ENCODE data around the gene ERVV-1.
"Not testable (repeated sequence)": the region's sequence is repeated elsewhere in the genome, so short reads cannot be mapped to it uniquely, and the experiment has no call there.

The ERVV-1 gene

DNA sequence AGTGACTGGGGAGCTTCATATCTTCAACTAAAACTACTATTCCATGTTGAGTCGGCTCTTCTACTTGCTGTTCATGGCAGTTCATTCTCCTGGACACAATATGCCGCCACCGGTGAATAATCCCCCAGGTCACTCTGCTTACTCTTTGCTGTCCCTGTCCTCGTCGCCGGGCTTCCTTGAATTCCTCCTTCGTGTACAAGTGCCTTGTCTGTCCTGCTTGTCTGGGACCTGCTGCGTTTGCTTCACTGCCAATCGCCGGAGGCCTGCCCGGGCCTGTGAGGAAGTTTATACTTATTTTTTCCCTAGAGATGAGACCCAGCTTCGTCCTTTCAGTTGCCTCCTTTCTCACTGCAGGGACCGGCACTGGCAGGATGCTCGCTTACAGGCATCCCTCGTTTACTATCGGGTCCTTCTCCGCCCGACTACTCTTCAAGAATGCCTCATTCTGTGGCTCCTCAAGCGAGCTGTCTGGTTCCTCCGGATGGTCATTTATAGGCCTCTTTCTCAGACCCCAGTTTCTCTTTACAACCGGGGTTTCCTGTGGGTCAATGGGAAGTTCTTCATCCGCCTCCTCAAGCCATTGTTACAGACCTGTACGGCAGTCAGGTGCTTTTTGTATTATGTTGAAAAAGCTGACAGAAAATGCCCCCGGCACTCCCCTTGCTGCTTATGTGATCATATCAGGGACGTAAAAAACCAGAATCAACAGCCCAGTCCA lies 5.5 kb upstream of the ERVV-1 start:
- Histone ChIP-seq H3K36me3 (ENCODE audit: insufficient read depth, low read length) (no peaks in the 10 kb centered on the region), H3K4me3 (no peak overlapping the region), H3K27ac (no peak overlapping the region), H3K9ac (ENCODE audit: insufficient read length) (no peak overlapping the region), H3K9me3 (ENCODE audit: low read depth, low read length) (no peaks in the 10 kb centered on the region)
- no peak for TF ChIP-seq POLR2AphosphoS5 (IDR thresholded peaks at IDR 0.05; ENCODE audit: borderline replicate concordance, low read depth, low read length)
- no peak for TF ChIP-seq EZH2 (IDR thresholded peaks at IDR 0.05)
- TF ChIP-seq FOXP2 (optimal IDR thresholded peaks at IDR 0.05; ENCODE audit: control extremely low read depth, extremely low read length, insufficient read depth): no peak
- no peak for DNase-seq (ENCODE audit: low read depth, low spot score)

DNA sequence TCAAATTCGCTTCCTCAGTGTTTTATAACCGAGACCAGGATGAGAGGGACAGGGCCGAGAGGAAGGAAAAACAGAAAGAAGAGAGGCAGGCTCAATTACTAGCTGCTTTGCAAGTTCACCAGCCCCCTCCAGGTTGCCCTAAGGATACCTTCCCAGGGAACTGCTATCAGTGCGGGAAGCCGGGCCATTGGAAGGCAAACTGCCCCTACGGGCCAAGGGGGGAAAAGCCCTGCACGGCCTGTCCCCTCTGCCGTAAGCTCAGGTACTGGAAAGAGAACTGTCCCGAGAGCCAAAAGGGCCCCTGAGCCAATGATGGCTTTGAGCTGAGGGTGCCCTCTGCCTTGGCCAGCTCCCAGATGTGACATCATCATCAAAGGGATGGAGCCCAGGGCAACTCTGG lies 3.2 kb upstream of the ERVV-1 start:
- H3K9ac ChIP-seq (ENCODE audit: insufficient read length): no peak overlapping the region

DNA sequence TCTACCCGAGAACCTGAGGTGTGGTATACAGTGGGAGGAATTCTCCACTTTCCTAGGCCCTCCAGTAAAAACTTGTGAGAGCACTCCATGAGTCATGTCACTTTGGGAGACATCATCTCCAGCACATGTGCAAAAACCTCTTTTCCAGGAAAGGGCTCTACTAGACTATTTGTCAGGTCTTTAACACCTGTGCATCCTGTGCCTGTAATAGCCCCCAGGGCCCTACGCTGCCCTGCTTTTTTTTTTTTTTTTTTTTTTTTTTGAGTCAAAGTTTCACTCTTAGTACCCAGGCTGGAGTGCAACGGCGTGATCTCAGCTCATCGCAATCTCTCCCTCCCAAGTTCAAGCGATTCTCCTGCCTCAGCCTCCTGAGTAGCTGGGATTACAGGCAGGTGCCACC lies 1.7 kb upstream of the ERVV-1 start:
- Histone ChIP-seq H3K36me3 (ENCODE audit: insufficient read depth, low read length) (no peaks in the 10 kb centered on the region), H3K4me3 (no peak overlapping the region), H3K27ac (no peak overlapping the region), H3K9me3 (ENCODE audit: low read depth, low read length) (no peaks in the 10 kb centered on the region), H3K9ac (ENCODE audit: insufficient read length) (no peak overlapping the region)
- TF ChIP-seq EZH2 (IDR thresholded peaks at IDR 0.05): no peak
- no peak for TF ChIP-seq FOXP2 (optimal IDR thresholded peaks at IDR 0.05; ENCODE audit: control extremely low read depth, extremely low read length, insufficient read depth)
- TF ChIP-seq POLR2AphosphoS5 (IDR thresholded peaks at IDR 0.05; ENCODE audit: borderline replicate concordance, low read depth, low read length): no peak
- no peak for DNase-seq (ENCODE audit: low read depth, low spot score)

More for the DNA sequence above, 3.2 kb upstream of the ERVV-1 start:
- Histone ChIP-seq H3K36me3 (ENCODE audit: insufficient read depth, low read length) (no peaks in the 10 kb centered on the region), H3K4me3 (no peak overlapping the region), H3K9me3 (ENCODE audit: low read depth, low read length) (no peaks in the 10 kb centered on the region), H3K27ac (no peak overlapping the region)
- TF ChIP-seq POLR2AphosphoS5 (IDR thresholded peaks at IDR 0.05; ENCODE audit: borderline replicate concordance, low read depth, low read length) (no peak), EZH2 (IDR thresholded peaks at IDR 0.05) (no peak), FOXP2 (optimal IDR thresholded peaks at IDR 0.05; ENCODE audit: control extremely low read depth, extremely low read length, insufficient read depth) (no peak)
- no peak for DNase-seq (ENCODE audit: low read depth, low spot score)

DNA sequence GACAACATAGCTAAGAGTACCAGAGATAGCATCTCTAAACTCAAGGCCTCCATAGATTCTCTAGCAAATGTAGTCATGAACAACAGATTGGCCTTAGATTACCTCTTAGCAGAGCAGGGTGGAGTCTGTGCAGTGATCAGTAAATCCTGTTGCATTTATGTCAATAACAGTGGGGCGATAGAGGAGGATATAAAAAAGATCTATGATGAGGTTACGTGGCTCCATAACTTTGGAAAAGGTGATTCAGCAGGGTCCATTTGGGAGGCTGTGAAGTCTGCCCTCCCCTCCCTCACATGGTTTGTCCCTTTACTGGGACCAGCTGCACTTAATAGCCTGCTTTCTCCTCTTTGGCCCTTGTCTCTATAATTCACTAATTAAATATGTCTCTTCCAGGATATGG lies 1.4 kb downstream of the ERVV-1 start:
- Histone ChIP-seq H3K4me3 (no peak overlapping the region), H3K9me3 (ENCODE audit: low read depth, low read length) (no peaks in the 10 kb centered on the region), H3K9ac (ENCODE audit: insufficient read length) (no peak overlapping the region), H3K36me3 (ENCODE audit: insufficient read depth, low read length) (no peaks in the 10 kb centered on the region), H3K27ac (no peak overlapping the region)
- DNase-seq (ENCODE audit: low read depth, low spot score): no peak
- no peak for TF ChIP-seq FOXP2 (optimal IDR thresholded peaks at IDR 0.05; ENCODE audit: control extremely low read depth, extremely low read length, insufficient read depth)
- no peak for TF ChIP-seq POLR2AphosphoS5 (IDR thresholded peaks at IDR 0.05; ENCODE audit: borderline replicate concordance, low read depth, low read length)
- TF ChIP-seq EZH2 (IDR thresholded peaks at IDR 0.05): no peak

DNA sequence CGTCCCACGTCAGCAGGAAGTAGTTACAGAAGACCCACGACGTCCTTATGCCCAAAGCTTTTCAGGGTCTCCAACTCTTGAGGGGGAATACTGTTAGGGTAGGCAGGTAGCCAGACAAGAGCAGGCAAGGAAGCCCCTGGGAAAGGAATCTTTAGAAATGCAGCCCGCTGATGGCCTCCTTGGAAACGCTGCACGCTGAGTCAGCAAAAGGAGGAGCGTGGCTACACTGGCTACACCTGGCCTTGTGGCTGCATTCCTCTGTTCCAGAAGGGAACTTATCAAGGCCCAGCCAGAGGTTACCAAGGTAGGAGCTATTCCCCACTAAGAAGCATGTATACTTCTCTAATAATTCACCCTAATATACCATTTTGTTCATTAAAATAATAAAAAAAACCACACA lies 2.0 kb downstream of the ERVV-1 start:
- TF ChIP-seq EZH2 (IDR thresholded peaks at IDR 0.05) (no peak), FOXP2 (optimal IDR thresholded peaks at IDR 0.05; ENCODE audit: control extremely low read depth, extremely low read length, insufficient read depth) (no peak), POLR2AphosphoS5 (IDR thresholded peaks at IDR 0.05; ENCODE audit: borderline replicate concordance, low read depth, low read length) (no peak)
- Histone ChIP-seq H3K9me3 (ENCODE audit: low read depth, low read length) (no peaks in the 10 kb centered on the region), H3K9ac (ENCODE audit: insufficient read length) (no peak overlapping the region), H3K36me3 (ENCODE audit: insufficient read depth, low read length) (no peaks in the 10 kb centered on the region), H3K4me3 (no peak overlapping the region), H3K27ac (no peak overlapping the region)
- DNase-seq (ENCODE audit: low read depth, low spot score): no peak

DNA sequence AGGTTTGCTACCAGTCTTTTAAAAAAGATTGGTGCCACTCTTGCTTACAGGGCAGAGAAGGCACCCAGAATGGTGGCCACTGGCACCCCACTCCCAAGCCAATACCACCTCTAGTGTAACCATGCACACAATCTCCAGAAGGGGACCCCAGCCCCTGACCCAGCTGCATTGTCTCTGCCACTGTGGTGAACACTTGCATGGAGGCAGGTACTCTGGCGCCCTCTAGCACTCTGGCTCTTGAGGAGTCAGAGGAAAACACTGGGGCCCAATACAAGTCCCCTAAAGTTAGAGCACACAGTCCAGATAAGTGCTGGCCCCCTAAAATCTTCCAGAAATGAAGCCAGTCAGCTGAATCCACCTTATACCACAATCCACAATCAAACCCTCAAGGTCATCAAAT lies 6.0 kb downstream of the ERVV-1 start:
- TF ChIP-seq EZH2 (IDR thresholded peaks at IDR 0.05): no peak
- Histone ChIP-seq H3K36me3 (ENCODE audit: insufficient read depth, low read length) (no peaks in the 10 kb centered on the region), H3K4me3 (no peak overlapping the region), H3K9me3 (ENCODE audit: low read depth, low read length) (no peaks in the 10 kb centered on the region), H3K9ac (ENCODE audit: insufficient read length) (no peak overlapping the region), H3K27ac (no peak overlapping the region)
- DNase-seq (ENCODE audit: low read depth, low spot score): no peak

DNA sequence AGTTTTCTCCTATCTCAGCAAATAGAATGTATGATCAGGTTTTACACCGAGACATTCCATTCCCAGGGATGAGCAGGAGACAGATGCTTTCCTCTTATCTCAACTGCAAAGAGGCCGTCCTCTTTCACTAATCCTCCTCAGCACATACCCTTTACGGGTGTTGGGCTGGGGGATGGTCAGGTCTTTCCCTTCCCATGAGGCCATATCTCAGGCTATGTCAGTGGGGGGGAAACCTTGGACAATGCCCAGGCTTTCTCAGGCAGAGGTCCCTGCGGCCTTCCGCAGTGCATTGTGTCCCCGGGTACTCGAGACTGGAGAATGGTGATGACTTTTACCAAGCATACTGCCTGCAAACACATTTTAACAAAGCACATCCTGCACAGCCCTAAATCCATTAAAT lies 14.6 kb downstream of the ERVV-1 start:
- not testable (repeated sequence) for H3K36me3 ChIP-seq (ENCODE audit: insufficient read depth, low read length); H3K9ac ChIP-seq (ENCODE audit: insufficient read length); H3K4me3 ChIP-seq; H3K9me3 ChIP-seq (ENCODE audit: low read depth, low read length); DNase-seq (ENCODE audit: low read depth, low spot score); H3K27ac ChIP-seq

DNA sequence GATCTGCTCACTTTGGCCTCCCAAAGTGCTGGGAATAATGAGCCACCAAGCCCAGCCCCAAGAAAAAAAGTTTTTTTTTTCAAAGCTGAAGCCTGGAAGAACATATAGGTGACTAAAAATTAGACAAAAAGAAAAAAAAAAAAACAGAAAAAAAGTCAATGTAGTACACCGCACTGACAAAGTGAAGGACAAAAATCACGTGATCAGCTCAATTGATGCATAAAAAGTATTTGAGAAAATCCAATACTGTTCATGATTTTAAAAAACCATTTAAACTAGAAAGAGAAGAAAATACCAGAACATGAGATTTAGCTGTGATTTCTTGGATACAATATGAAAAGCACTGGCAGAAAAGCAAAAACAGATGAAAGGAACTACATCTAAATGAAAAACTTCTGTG lies 20.3 kb downstream of the ERVV-1 start:
- H3K36me3 ChIP-seq (ENCODE audit: insufficient read depth, low read length): no peaks in the 10 kb centered on the region
- no peak overlapping the region for H3K9ac ChIP-seq (ENCODE audit: insufficient read length)
- no peak for DNase-seq (ENCODE audit: low read depth, low spot score)
- TF ChIP-seq EZH2 (IDR thresholded peaks at IDR 0.05) (no peak), POLR2AphosphoS5 (IDR thresholded peaks at IDR 0.05; ENCODE audit: borderline replicate concordance, low read depth, low read length) (no peak), FOXP2 (optimal IDR thresholded peaks at IDR 0.05; ENCODE audit: control extremely low read depth, extremely low read length, insufficient read depth) (no peak)
- no peak overlapping the region for H3K27ac ChIP-seq
- H3K4me3 ChIP-seq: no peak overlapping the region
- H3K9me3 ChIP-seq (ENCODE audit: low read depth, low read length): no peaks in the 10 kb centered on the region

DNA sequence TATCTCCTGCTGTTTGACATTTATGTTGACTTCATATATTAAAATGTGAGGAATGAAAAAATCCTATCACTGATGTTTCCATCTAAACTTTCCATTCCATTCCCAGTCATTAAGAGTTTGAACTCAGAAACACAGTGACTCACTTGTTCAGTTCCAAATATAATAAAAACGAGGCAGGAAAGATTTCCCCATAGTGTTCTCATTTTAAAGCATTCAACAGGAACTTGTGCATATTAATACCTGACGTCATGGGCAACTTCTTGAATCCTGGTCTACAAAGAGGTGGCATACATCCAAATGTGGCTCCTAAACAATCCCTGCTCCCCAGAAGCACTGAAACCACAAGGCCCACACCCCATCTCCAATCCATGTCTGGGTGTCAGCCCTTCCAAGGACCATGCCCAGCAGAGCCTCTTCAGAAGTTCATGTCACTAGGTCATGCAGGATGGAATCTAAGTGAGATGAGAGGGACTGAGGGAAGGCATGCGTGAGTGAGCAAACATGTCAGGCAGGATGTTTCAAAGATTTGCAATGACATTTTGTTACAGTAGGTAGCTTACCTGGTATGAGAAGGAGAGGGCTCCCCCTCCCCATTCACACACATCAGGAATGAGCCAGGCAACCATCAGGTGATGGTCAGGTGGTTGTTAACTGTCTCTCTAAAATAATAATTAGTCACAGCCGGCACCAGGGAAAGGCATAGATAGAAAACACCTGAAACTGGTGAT lies 21.4 kb downstream of the ERVV-1 start:
- Histone ChIP-seq H3K4me3 (no peak overlapping the region), H3K27ac (no peak overlapping the region), H3K9ac (ENCODE audit: insufficient read length) (no peak overlapping the region), H3K36me3 (ENCODE audit: insufficient read depth, low read length) (no peaks in the 10 kb centered on the region), H3K9me3 (ENCODE audit: low read depth, low read length) (no peaks in the 10 kb centered on the region)
- TF ChIP-seq FOXP2 (optimal IDR thresholded peaks at IDR 0.05; ENCODE audit: control extremely low read depth, extremely low read length, insufficient read depth) (no peak), EZH2 (IDR thresholded peaks at IDR 0.05) (no peak), POLR2AphosphoS5 (IDR thresholded peaks at IDR 0.05; ENCODE audit: borderline replicate concordance, low read depth, low read length) (no peak)
- DNase-seq (ENCODE audit: low read depth, low spot score): no peak
